ENCODE results near the gene LIMCH1.
"Not testable (repeated sequence)": the region's sequence is repeated elsewhere in the genome, so short reads cannot be mapped to it uniquely, and the experiment has no call there.

LIMCH1 gene

DNA sequence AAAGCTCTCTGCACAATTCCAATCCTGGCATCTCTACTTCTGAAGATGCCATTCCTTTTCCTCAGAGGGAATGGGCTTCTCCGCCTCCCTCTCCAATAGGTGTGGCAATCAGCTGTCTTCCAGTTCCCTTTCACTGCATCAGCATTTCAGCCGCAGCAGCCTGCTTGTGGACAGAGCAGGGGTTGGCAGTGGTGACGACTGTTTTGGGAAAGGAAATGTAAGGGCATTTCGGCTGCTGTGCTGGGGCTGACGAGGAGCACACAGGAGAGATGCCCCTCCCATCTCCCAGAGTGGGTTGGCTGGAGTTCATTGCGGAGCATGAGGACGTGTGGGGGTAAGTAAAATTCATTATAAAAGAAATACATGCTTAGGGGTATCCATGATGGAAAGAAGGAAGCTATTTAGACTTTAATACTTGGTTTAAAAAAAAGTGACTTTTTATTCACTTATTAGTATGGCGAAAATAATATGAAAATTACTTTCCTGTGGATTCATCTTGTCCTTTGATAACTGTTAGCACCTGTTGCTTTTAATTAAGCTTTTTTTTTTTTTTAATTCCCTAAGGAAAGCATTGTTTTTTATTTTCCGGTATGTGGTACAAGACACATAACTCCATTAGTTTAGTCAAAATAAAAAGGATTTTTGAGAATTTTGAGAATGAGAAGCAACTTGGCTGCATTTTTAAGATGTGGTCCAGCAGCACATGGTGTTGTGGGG, at the start of gene LIMCH1:
Gene LIMCH1 (plus strand): TSS at position 141 of the 717 bp plus-strand sequence. CDS start 67,839 bp downstream, outside the sequence.
- in situ Hi-C loops (cut with MboI; ENCODE audit: low pct_unique_long_range_greater_than_20kb, low sequenced_read_pairs), result no loop called here
- DNase-seq, result no peak

DNA sequence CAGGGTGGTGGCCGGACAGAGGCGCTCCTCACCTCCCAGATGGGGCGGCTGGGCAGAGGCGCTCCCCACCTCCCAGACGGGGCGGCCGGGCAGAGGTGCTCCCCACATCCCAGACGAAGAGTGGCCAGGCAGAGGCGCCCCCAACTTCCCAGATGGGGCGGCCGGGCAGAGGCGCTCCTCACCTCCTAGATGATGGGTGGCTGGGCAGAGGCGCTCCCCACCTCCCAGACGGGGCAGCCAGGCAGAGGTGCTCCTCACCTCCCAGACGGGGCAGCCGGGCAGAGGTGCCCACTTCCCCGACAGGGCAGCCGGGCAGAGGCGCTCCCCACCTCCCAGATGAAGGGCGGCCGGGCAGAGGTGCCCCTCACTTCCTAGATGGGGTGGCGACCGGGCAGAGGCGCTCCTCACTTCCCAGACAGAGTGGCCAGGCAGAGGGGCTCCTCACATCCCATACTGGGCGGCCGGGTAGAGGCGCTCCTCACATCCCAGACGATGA, 46.8 kb upstream of the LIMCH1 start:
- in situ Hi-C loops (cut with MboI; ENCODE audit: low pct_unique_long_range_greater_than_20kb, low sequenced_read_pairs); DNase-seq: not testable (repeated sequence)

- no peak for DNase-seq
- in situ Hi-C loops (cut with MboI; ENCODE audit: low pct_unique_long_range_greater_than_20kb, low sequenced_read_pairs), result no loop called here
These were observed 41.0 kb upstream of the LIMCH1 start for GRCh38 chr4:41496977-41497376.

GRCh38 chr4:41498177-41498576, 39.8 kb upstream of the LIMCH1 start:
- in situ Hi-C loops (cut with MboI; ENCODE audit: low pct_unique_long_range_greater_than_20kb, low sequenced_read_pairs), result no loop called here
- DNase-seq, result no peak

GRCh38 chr4:41504167-41504818, 33.7 kb upstream of the LIMCH1 start:
- in situ Hi-C loops (cut with MboI; ENCODE audit: low pct_unique_long_range_greater_than_20kb, low sequenced_read_pairs), result no loop called here
- DNase-seq, result no peak

DNA sequence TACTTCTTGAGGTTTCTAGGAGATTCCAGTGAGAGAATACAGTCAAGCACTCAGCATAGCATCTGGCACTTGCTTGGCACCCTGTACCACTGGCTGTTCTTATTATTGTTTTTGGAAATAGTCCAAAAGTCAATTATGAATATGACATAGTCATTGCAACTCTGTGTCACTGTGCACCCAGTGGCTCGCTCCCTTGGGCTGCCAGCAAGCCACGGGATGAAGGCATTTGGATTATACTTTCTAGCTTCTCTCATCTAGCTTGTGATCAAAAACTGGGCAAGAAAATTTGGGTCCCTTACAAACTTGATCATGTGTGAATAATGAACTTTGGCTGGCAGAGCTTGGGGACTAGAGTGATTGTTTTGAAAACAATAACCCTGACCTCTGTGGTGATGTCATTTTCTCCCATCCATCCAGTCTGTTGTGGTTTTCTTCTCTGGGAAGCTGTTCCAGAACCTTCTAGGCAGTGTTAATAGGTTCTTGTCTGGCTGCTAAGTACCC, 32.7 kb upstream of the LIMCH1 start:
- DNase-seq, result no peak
- in situ Hi-C loops (cut with MboI; ENCODE audit: low pct_unique_long_range_greater_than_20kb, low sequenced_read_pairs), result no loop called here

GRCh38 chr4:41506130-41506529, 31.8 kb upstream of the LIMCH1 start:
- in situ Hi-C loops (cut with MboI; ENCODE audit: low pct_unique_long_range_greater_than_20kb, low sequenced_read_pairs), result no loop called here
- no peak for DNase-seq

- DNase-seq, result no peak
- in situ Hi-C loops (cut with MboI; ENCODE audit: low pct_unique_long_range_greater_than_20kb, low sequenced_read_pairs), result no loop called here
These were observed 30.5 kb upstream of the LIMCH1 start for GRCh38 chr4:41507291-41507947.

DNA sequence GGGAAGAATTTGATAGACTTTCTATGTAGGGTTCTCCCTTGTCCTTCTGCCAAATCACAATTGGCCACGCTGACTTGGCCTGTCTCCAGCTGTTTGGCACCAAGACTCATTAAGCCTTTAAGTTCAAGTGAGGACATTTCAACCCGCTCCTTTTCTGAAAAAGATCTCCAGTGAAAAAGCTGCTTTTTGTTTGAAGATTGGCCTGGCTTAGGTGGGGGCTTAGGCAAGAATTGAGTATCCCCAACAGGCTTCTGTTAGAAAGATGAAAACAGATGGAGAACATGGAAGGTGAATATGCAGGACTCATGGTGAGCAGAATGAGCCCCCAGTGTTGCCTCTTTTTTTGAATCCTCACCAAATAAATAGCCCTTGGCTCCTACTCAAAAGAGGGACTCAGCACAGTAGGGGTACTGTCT, 28.5 kb upstream of the LIMCH1 start:
- in situ Hi-C loops (cut with MboI; ENCODE audit: low pct_unique_long_range_greater_than_20kb, low sequenced_read_pairs), result no loop called here
- DNase-seq, result no peak

GRCh38 chr4:41510179-41510578, 27.8 kb upstream of the LIMCH1 start:
- in situ Hi-C loops (cut with MboI; ENCODE audit: low pct_unique_long_range_greater_than_20kb, low sequenced_read_pairs), result no loop called here
- no peak for DNase-seq

DNA sequence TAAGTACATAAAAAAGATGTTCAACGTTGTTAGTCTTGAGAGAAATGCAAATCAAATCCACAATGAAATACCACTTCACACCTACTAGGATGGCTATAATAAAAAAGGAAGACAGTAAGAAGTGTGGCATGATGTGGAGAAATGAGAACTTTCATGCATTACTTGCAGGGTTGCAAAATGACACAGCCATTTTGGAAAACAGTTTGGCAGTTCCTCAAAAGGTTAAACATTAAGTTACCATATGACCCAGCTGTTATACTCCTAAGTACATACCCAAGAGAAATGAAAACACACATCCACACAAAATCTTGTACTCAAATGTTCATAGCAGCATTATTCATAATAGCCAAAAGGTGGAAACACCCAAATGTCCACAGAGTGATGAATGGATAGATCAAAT, 25.8 kb upstream of the LIMCH1 start:
- in situ Hi-C loops (cut with MboI; ENCODE audit: low pct_unique_long_range_greater_than_20kb, low sequenced_read_pairs), result no loop called here
- no peak for DNase-seq

DNA sequence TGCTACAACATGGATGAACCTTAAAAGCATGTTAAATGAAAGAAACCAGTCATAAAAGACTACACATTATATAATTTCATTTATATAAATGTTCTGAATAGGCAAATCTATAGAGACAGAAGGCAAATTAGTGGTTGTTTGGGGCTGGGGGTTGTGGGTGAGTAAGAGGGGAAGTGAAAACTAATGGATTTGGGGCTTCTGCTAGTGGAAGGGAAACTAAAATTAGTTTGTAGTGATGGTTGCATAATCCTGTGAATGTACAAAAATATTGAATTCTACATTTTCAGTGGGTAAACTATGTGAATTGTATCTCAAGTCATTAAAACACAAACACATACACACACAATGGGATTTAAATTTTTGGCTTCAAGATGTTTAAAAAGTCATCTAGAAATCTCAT, 25.4 kb upstream of the LIMCH1 start:
- no peak for DNase-seq
- in situ Hi-C loops (cut with MboI; ENCODE audit: low pct_unique_long_range_greater_than_20kb, low sequenced_read_pairs), result no loop called here

DNA sequence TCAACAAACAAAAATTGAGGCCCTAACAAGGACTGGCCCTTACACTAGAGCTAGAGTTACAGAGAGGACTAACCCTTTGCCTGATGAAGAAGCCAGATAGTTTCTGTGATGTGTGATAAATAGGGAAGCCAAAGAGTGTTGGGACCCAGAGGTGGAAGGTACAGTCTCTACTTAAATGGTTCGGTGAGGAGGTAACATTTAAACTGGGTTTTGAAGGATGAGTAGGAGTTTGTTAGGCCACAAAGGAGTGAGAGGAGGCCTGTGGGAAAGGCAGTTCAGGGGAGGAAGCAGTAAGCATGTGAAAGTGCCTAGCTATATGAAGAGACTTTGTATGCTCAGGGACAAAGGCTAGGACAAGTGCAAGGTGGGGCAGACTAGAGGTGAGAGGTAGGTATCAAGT, 23.8 kb upstream of the LIMCH1 start:
- in situ Hi-C loops (cut with MboI; ENCODE audit: low pct_unique_long_range_greater_than_20kb, low sequenced_read_pairs), result no loop called here
- no peak for DNase-seq

GRCh38 chr4:41514766-41515481, 23.0 kb upstream of the LIMCH1 start:
- in situ Hi-C loops (cut with MboI; ENCODE audit: low pct_unique_long_range_greater_than_20kb, low sequenced_read_pairs), result no loop called here
- no peak for DNase-seq

- no peak for DNase-seq
- in situ Hi-C loops (cut with MboI; ENCODE audit: low pct_unique_long_range_greater_than_20kb, low sequenced_read_pairs), result no loop called here
These were observed 20.8 kb upstream of the LIMCH1 start for GRCh38 chr4:41517121-41517520.

GRCh38 chr4:41517747-41518146, 20.2 kb upstream of the LIMCH1 start:
- in situ Hi-C loops (cut with MboI; ENCODE audit: low pct_unique_long_range_greater_than_20kb, low sequenced_read_pairs), result no loop called here
- no peak for DNase-seq

GRCh38 chr4:41524425-41524824, 13.5 kb upstream of the LIMCH1 start:
- in situ Hi-C loops (cut with MboI; ENCODE audit: low pct_unique_long_range_greater_than_20kb, low sequenced_read_pairs), result no loop called here
- no peak for DNase-seq

GRCh38 chr4:41525129-41525528, 12.8 kb upstream of the LIMCH1 start:
- no peak for DNase-seq
- in situ Hi-C loops (cut with MboI; ENCODE audit: low pct_unique_long_range_greater_than_20kb, low sequenced_read_pairs), result no loop called here

DNA sequence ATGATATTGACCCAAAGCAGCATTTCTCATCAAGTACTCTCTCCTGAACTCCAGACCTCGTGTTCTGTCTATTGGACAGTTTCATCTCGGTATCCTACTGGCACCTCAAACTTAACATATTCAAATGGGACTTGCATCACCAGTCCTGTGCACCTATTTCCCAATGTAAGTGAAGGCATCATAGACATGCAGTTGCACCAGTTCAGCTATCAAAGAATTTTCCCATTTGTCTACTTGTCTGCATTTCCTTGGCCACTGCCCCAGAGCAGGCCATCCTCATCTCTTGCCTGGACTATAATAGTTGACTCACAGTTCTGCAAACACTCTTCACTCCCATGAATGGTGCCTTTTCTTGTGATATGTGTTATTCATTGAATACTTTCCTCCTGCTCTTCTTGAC, 11.3 kb upstream of the LIMCH1 start:
- in situ Hi-C loops (cut with MboI; ENCODE audit: low pct_unique_long_range_greater_than_20kb, low sequenced_read_pairs), result no loop called here
- DNase-seq, result no peak
